HuH-7 (cell line): ENCODE data around the gene SNPH.

Source experiments
- DNase-seq: peaks from one replicate; pipeline ENCODE4 v3.0.0; 2011; ENCODE audit warnings: low spot score

The SNPH gene

DNA sequence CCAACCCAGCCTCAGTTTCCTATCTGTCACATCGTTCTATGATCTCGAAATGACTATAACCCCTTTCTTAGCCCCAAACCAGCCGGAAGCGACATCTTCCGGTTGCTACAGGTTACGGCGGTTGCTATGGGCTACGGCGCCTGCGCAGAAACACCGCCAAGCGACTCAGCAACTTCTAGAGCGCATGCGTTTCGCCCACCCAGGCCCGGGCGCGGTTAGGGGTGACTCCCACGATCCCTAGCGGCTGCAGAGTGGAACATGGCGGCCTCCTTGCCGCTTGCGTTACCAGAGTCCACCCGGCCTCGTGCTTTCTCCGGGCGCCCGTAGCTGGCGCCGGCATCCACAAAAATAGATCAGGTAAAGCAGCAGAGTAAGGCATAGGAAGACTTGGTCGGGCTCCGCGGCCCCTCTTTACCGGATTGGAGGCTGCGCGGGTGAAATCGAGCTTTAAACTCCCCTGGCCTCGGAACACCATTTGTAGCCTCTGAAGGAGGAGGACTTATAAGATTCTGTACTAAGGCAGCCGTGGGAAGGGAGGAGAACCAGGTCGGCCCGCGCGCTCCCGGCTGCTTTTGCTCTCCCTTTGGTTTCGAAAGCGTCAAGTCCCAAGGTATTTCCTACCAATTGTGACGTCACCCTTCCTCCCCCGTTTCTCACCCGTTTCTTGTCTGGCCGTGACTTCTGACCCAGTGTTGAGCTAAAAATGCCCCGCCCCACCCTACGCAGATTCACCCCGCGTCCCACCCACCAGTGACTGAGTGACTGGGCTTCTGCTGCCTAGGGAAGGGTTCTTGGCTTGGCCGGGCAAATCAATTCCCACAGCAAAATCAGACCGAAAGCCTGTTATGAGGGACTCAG lies 59.3 kb downstream of the SNPH start:
- DNase-seq: peak; percentile 100

- DNase-seq: no peak
Observed at GRCh38 chr20:1326031-1326930, 60.2 kb downstream of the SNPH start.

DNA sequence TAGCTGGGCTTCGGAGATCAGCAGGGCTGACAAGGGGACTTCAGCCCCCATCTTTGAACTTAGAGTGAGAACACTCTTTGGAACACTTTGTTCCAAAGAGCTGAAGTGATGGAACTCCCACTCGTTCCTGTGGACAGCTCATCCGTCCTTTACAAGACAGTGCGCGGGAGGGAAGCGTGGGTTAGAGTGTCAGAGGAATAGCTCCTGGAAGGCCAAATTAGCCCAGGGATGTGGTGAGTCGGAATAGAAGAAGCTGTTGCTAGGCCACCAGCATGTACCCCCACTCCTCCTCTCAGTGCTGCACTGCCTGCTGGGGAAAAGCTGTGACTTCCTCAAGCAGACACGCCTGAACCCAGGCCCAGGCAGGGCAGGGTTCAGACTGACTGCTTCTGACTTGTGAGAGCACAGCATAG lies 61.2 kb downstream of the SNPH start:
- DNase-seq: no peak

GRCh38 chr20:1327827-1328679 lies 62.0 kb downstream of the SNPH start:
- peak; percentile 81 for DNase-seq

- peak; percentile 6 for DNase-seq
Observed at GRCh38 chr20:1328680-1329330, 62.7 kb downstream of the SNPH start, which contains the start of gene SDCBP2. TSS of gene SDCBP2 (minus strand) at chr20:1329139. CDS start at chr20:1320416, 8,723 bp downstream.

GRCh38 chr20:1330075-1330830 lies 64.2 kb downstream of the SNPH start:
- peak; percentile 6 for DNase-seq

GRCh38 chr20:1331101-1331500 lies 65.0 kb downstream of the SNPH start:
- DNase-seq: peak; percentile 6

GRCh38 chr20:1331801-1332453 lies 65.8 kb downstream of the SNPH start:
- no peak for DNase-seq

- peak; percentile 1 for DNase-seq
Observed at GRCh38 chr20:1332749-1333300, 66.7 kb downstream of the SNPH start.

DNA sequence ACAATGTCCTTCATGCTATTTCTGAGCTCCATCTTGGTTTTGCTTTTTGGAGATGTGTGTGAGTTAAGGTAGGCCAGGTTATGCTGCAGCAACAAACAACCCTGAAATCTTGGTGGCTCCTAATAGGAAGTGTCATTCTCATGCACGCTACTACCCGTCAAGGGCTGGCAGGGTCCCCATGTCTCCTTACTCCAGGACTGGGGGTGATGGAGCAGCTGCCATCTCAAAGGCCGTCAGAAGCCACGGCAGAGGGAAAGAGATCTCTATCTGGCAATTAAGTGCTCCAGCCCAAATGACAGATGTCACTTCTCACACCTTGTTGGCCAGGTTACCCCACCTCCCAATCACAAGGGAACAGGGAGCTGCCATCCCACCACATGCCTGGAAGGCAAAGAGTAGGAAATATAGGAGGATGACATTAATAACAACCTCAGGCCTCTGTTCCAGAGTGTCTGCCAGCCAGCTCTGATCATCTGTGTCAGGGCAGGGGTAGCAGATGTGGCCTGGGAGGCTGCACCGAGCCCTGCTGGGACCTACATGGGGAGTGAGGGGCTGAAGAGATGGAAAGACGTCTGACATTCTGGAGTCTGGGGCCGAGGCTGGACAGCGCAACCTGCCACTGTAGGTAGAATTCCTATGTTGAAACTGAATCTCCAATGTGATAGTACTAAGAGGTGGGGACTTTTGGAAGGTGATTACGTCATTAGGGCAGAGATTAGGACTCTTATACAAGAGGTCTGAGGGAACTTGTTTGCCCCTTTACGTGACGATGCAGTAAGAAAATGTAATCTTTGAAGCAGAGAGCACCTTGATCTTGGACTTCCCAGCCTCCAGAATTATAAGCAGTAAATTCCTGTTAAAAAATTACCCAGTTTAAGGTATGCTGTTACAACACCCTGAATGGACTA lies 67.6 kb downstream of the SNPH start:
- peak; percentile 11 for DNase-seq

DNA sequence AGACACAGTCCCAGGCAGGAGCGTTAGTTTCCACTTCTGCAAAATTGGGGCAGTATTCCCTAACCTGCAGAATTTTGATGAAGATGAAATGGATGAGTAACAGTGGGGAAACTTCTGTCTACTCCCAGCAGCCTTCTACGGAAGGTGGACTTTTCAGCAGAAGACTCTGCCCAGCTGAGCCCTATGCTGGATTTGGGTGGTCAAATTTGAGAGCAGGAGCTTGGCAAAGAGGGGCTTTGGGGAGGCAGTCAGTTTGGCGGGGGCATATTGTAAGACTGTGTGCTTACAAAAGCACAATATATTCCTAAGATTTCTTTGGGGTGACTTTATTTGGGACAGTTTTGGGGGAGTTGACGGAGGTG lies 68.3 kb downstream of the SNPH start:
- no peak for DNase-seq

DNA sequence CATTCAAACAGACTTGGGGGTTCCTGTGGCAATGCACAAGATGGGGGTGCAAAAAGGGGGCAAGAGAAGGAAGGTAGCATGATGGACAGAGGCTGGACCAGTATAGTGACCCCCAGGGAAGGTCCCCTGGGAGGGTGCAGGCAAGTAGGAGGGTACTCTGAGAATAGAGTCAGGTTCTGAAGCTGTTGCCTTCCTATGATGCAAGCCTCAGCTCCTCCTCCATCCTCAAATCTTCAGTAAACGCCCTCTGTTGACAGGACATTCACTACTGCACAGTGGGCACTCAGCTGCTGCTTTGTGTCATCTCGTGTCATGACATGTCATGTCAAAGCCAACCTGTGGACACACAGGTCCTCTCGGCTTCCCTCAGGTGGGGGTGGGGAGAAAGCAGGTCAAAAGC lies 68.7 kb downstream of the SNPH start:
- DNase-seq: no peak

DNA sequence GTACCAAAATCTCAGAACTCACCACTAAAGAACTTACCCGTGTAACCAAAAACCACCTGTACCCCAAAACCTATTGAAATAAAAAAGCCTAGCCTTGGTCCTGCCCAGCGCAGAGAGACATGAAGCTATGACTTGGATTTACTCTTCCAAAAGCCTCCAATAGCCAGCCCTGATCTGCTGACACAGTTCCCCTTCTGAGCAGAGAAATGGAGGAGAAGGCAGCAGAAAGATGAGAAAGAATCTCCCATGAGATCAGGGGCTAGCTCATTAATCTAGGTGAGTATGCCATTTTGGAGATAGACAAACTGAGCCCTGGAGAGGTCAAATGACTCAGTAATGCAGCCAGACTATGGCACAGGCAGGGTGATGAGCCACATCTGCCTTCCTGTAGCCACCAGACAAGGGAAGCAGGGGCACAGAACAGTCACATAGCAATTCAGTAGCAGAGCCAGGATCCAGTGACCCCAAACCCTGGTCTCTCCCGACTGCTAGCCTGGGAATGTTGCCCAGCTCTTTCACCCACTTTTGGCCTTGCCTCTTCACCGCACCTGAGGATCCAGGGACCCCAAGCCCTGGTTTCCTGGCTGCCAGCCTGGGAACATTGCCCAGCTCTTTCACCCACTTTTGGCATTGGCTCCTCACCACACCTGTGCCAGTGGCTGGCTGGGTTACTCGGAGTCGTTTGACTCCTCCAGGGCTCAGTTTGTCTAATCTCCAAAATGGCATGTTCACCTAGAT lies 70.0 kb downstream of the SNPH start:
- no peak for DNase-seq

DNA sequence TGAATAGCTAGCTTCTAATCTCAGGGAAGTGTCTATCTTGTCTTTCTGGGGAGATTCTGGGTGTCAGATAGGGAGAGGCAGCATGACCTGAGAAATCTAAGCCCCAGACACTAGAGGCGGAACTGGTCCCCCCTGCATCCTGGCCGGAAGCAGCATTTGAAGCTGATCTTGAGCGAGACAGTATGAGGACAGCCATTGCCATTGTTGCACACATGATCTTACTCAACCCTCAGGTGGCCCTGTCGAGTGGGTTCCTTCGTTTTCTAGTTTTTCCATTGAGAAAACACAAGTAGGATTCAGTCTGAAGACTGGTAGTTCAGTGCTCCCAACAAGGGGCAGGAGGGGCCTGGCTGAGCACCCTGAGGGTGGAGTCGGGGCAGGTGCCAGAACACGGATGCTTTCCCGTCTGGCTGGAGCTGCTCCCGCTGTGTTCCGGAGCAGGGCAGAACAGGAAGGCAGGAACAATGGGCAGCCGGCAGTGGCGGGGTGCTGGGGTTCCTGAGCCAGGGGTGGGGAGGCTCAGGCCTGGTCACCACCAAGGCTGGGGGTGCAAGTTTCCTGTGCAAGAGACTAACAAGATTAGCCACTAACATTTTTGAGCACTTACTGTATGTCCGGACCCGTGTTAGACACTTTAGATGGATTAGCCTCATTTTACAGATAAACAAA lies 70.7 kb downstream of the SNPH start:
- DNase-seq: no peak

DNA sequence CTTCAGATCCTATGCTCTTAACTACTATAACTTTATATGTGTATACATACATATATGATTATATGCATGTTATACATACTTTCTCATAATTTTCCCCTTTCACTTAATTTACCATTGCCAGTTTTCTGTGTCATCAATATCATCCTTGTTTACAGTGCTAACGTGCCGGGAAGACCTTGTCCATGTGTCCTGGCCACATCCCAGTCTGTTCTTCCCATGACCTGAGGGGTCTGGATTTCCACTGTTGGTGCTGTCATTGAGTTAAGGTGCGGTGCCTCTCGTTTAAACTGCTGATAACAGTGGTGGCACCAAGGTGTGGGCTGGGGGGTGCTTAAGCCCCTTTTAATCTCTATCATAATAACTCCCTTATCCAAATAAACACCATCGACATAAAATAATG lies 71.3 kb downstream of the SNPH start:
- no peak for DNase-seq

DNA sequence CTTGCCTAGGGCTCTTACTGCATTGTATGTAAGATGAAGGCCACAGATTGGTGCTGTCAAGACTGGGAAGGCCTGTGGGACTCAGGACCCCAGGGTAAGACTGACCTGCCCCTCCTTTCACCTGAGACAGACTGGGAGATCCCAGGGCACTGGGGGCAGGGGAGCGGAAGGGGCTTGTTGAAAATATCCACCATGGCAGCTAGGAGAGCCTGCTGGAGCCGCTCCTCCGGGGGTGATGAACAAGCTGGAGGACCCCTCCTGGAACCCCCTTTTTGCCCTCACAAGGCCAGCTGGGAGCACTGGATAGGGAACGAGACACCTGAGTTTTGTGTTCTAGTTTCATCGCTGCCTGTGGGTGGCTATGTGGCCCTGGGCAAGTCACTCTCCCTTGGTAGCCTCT lies 72.0 kb downstream of the SNPH start:
- DNase-seq: no peak

- no peak for DNase-seq
Observed at GRCh38 chr20:1338801-1339200, 72.7 kb downstream of the SNPH start.
